Liver (tissue), 3 donors: ENCODE data around the gene ATP10D.

Source experiments
- FOXA2 ChIP-seq: IDR thresholded peaks from 2 replicates; pipeline ENCODE4 v1.6.1; 2016; ENCODE audit warnings: antibody characterized with exemption
- RAD21 ChIP-seq, 2 donors: IDR thresholded peaks; 2 replicates each; pipeline ENCODE4 v1.6.1; 2016; ENCODE audit warnings: antibody characterized with exemption in 2 of 2, mild to moderate bottlenecking in 2 of 2
- SP1 ChIP-seq: IDR thresholded peaks from 2 replicates; pipeline ENCODE4 v1.6.1; 2018; ENCODE audit warnings: antibody characterized with exemption, mild to moderate bottlenecking
- TAF1 ChIP-seq: conservative IDR thresholded peaks from 2 replicates; pipeline ENCODE4 v1.6.1; 2016; ENCODE audit warnings: antibody characterized with exemption, mild to moderate bottlenecking
- YY1 ChIP-seq: IDR thresholded peaks from 2 replicates; pipeline ENCODE4 v1.6.1; 2016; ENCODE audit warnings: antibody characterized with exemption, mild to moderate bottlenecking
- TF ChIP-seq, protein P1 (sequence below): fragments of 150-350 bp; IDR thresholded peaks from 2 replicates; pipeline ENCODE4 v1.5.1; 2017; ENCODE audit warnings: improper control_type of control experiment, low read depth, low read length; ENCODE audit not compliant: missing input control
- TF ChIP-seq, protein P2 (sequence below): IDR thresholded peaks from 2 replicates; pipeline ENCODE4 v1.6.1; 2016; ENCODE audit warnings: antibody characterized with exemption
- TF ChIP-seq, protein P3 (sequence below): IDR thresholded peaks from 2 replicates; pipeline ENCODE4 v1.6.1; 2016; ENCODE audit warnings: antibody characterized with exemption
- donor health status: healthy.
- donor health status: healthy.

DNA sequence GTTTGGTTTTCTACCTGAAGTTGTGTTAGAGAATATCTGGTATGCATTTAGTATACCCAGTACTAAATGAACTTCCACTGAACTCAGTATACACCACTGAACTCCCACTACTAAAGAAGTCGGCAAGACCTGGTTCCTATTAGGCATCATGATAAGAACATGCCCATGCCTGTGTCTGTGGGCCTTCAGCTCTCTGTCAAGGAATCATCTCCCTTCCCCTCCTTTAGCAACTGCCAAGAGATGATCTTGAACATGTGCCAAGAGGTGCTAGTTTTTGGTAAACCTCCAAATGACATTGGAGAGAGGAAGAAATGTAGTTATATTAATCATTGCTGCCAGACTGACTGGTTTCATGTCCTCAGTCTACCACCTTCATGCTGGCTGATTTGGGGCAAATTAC, 113.2 kb downstream of the ATP10D start:
- TF ChIP-seq, protein P1, sequence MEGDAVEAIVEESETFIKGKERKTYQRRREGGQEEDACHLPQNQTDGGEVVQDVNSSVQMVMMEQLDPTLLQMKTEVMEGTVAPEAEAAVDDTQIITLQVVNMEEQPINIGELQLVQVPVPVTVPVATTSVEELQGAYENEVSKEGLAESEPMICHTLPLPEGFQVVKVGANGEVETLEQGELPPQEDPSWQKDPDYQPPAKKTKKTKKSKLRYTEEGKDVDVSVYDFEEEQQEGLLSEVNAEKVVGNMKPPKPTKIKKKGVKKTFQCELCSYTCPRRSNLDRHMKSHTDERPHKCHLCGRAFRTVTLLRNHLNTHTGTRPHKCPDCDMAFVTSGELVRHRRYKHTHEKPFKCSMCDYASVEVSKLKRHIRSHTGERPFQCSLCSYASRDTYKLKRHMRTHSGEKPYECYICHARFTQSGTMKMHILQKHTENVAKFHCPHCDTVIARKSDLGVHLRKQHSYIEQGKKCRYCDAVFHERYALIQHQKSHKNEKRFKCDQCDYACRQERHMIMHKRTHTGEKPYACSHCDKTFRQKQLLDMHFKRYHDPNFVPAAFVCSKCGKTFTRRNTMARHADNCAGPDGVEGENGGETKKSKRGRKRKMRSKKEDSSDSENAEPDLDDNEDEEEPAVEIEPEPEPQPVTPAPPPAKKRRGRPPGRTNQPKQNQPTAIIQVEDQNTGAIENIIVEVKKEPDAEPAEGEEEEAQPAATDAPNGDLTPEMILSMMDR, result no peak
- TF ChIP-seq YY1, result no peak
- TF ChIP-seq, protein P2, sequence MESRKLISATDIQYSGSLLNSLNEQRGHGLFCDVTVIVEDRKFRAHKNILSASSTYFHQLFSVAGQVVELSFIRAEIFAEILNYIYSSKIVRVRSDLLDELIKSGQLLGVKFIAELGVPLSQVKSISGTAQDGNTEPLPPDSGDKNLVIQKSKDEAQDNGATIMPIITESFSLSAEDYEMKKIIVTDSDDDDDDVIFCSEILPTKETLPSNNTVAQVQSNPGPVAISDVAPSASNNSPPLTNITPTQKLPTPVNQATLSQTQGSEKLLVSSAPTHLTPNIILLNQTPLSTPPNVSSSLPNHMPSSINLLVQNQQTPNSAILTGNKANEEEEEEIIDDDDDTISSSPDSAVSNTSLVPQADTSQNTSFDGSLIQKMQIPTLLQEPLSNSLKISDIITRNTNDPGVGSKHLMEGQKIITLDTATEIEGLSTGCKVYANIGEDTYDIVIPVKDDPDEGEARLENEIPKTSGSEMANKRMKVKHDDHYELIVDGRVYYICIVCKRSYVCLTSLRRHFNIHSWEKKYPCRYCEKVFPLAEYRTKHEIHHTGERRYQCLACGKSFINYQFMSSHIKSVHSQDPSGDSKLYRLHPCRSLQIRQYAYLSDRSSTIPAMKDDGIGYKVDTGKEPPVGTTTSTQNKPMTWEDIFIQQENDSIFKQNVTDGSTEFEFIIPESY, result no peak
- TF ChIP-seq, protein P3, sequence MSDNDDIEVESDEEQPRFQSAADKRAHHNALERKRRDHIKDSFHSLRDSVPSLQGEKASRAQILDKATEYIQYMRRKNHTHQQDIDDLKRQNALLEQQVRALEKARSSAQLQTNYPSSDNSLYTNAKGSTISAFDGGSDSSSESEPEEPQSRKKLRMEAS, result no peak
- no peak for TF ChIP-seq RAD21 (IDR thresholded peaks at IDR 0.05)
- no peak for TF ChIP-seq SP1
- no peak for TF ChIP-seq FOXA2
- no peak for TF ChIP-seq TAF1
